Keratinocyte (primary cell): Measurements from ENCODE around the gene SUN1.

Experiments
- EZH2 ChIP-seq: IDR thresholded peaks from one replicate; pipeline ENCODE4 v1.6.1; 2012; ENCODE audit warnings: inconsistent platforms, mild to moderate bottlenecking, low read length, moderate library complexity
- TF ChIP-seq, protein P1 (sequence below), 3 experiments: IDR thresholded peaks in 1 of 3; conservative IDR thresholded peaks in 1 of 3; optimal IDR thresholded peaks in 1 of 3; 2 replicates in 2 of 3; 3 replicates in 1 of 3; pipeline versions ENCODE3 to v1.5.1; 2011; ENCODE audit warnings: low read length in 3 of 3, mild to moderate bottlenecking in 3 of 3, moderate library complexity in 2 of 3, control low read depth in 1 of 3, inconsistent platforms in 1 of 3; ENCODE audit not compliant: insufficient read depth in 2 of 3; ENCODE audit errors: extremely low read depth in 1 of 3

DNA sequence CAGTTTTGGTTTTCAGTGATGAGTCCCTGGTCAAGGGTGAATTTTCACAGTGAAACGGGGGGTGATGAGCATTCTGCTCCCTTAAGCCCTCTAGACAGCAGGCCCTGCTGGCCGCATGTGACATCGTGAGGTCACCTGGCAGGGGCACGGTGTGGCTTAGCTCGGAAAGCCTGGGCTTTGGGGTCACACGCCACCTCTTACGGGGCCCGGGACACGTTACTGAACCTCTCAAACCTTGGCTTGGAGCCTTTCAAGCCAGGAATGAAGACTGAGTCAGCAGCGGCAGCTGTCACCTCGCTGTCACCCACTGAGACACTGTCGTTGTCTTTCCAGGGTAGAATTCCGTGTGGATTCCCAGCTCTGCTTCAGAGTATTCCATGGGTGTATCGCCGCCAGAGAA, 48.2 kb downstream of the SUN1 start:
- TF ChIP-seq, protein P1, sequence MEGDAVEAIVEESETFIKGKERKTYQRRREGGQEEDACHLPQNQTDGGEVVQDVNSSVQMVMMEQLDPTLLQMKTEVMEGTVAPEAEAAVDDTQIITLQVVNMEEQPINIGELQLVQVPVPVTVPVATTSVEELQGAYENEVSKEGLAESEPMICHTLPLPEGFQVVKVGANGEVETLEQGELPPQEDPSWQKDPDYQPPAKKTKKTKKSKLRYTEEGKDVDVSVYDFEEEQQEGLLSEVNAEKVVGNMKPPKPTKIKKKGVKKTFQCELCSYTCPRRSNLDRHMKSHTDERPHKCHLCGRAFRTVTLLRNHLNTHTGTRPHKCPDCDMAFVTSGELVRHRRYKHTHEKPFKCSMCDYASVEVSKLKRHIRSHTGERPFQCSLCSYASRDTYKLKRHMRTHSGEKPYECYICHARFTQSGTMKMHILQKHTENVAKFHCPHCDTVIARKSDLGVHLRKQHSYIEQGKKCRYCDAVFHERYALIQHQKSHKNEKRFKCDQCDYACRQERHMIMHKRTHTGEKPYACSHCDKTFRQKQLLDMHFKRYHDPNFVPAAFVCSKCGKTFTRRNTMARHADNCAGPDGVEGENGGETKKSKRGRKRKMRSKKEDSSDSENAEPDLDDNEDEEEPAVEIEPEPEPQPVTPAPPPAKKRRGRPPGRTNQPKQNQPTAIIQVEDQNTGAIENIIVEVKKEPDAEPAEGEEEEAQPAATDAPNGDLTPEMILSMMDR (optimal IDR thresholded peaks at IDR 0.05 in 1 of 3, IDR thresholded peaks at IDR 0.05 in 1 of 3, conservative IDR thresholded peaks at IDR 0.05 in 1 of 3; ENCODE audit: extremely low read depth in 1 of 3, insufficient read depth in 2 of 3, low read length in 3 of 3), result no peak
- no peak for TF ChIP-seq EZH2
